ENCODE measurements around the gene TWF1. TPM values are rescaled to one million over a fixed set of nuclear protein-coding genes. Genes with fewer than 3 reads are reported as not detected.

The TWF1 gene
- total RNA-seq, 1 donor from 2014 or later = 99.3 TPM

DNA sequence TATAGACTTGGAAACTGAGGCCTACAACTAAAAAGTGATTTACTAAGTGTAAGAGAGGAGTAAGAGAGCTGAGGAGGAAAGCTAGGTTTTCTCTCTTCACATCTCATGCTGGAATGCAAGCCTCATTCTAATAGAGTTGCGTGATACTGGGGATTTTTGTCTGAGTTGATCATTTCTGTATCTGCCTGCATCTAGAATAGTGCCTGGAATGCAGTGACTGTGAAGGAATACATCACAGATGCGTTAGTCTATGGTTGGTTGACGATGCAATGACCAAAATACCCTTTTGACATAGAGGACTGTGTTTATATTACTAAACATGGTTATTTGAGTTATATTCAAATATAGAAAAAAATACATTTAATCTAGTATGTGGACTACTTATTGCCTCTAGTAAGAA lies 20.6 kb upstream of the TWF1 start:
- DNase-seq (ENCODE audit: low read depth) = peak; percentile 77
- H3K4me3 ChIP-seq (ENCODE audit: low read depth, low read length) = no peak overlapping the region
- TF ChIP-seq, protein P1, sequence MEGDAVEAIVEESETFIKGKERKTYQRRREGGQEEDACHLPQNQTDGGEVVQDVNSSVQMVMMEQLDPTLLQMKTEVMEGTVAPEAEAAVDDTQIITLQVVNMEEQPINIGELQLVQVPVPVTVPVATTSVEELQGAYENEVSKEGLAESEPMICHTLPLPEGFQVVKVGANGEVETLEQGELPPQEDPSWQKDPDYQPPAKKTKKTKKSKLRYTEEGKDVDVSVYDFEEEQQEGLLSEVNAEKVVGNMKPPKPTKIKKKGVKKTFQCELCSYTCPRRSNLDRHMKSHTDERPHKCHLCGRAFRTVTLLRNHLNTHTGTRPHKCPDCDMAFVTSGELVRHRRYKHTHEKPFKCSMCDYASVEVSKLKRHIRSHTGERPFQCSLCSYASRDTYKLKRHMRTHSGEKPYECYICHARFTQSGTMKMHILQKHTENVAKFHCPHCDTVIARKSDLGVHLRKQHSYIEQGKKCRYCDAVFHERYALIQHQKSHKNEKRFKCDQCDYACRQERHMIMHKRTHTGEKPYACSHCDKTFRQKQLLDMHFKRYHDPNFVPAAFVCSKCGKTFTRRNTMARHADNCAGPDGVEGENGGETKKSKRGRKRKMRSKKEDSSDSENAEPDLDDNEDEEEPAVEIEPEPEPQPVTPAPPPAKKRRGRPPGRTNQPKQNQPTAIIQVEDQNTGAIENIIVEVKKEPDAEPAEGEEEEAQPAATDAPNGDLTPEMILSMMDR (conservative IDR thresholded peaks at IDR 0.05; ENCODE audit: low read depth, low read length) = no peak

DNA sequence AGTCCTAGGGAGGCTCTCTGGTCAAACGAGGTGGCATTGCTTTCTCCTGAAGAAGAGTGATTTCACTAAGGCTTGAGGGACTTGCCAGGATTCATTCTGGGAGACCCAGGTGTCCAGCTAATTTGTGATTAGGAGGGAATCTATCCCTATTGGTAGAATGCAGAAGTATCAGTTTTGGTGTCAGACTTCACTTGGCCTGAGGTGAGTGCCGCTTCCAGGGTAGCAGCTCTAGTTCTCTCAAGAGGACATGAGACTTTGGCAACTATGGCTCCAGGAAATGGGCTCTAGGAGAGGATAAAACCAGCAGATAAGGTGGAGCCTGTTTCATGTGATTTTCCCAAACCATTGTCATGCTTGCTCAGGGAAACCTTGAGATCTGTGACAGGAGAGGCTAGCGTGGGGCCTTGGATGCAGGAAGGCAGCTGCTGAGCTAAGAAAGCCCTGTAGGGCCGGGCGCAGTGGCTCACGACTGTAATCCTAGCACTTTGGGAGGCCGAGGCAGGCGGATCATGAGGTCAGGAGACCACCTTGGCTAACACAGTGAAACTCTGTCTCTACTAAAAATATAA lies 18.2 kb upstream of the TWF1 start:
- no peak for DNase-seq (ENCODE audit: low read depth)
- no peak overlapping the region for H3K4me3 ChIP-seq (ENCODE audit: low read depth, low read length)
- TF ChIP-seq, protein P1 (conservative IDR thresholded peaks at IDR 0.05; ENCODE audit: low read depth, low read length) = no peak

DNA sequence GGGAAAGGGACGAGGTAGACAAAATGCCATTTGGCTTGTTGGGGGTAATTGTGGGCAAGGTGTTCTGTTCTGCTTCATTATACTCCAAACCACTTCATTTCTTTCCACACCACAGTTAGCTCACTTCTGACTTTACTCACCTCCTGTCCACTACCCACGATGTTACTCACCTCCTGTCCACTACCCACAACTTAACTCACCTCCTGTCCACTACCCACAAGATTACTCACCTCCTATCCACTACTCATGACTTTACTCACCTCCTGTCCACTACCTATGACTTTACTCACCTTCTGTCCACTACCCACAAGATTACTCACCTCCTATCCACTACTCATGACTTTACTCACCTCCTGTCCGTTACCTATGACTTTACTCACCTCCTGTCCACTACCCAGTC lies 10.1 kb upstream of the TWF1 start:
- no peak overlapping the region for H3K4me3 ChIP-seq (ENCODE audit: low read depth, low read length)
- TF ChIP-seq, protein P1 (conservative IDR thresholded peaks at IDR 0.05; ENCODE audit: low read depth, low read length) = no peak
- no peak for DNase-seq (ENCODE audit: low read depth)

DNA sequence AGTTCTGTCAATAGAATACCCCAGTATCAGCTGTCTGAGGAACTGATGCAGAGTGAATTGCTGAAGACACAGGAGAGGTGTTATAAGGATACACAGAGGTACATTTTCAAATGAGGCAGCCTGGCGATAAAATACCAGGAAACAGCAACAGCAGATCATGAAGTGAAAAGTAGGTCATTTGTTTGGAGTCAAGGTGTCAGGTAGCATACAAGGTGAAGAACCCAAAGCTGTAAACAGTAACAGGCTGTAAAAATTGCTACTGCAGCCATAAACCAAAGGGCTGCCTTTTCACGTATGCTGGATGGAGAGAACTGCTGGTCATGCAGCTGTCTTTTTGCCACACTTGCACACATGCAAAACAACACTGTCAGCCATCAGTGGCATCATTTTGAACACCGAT lies 9.3 kb upstream of the TWF1 start:
- no peak overlapping the region for H3K4me3 ChIP-seq (ENCODE audit: low read depth, low read length)
- TF ChIP-seq, protein P1 (conservative IDR thresholded peaks at IDR 0.05; ENCODE audit: low read depth, low read length) = no peak
- DNase-seq (ENCODE audit: low read depth) = no peak

DNA sequence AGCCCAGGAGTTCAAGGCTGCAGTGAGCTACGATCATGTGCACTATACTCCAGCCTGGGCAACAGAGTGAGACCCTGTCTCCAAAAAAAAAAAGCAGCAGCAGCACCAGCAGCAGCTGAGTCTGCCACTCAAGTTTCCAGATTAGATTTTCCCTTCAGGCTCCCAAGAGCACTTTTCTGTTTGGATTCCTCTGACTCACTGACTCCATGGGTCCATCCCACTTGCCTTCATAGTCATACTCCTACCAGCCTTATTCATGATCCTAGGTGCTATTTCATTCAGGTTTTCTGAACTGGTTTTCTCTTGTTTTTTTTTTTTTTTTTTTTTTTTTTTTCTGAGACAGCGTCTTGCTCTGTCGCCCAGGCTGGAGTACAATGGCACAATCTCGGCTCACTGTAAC lies 6.8 kb upstream of the TWF1 start:
- H3K4me3 ChIP-seq (ENCODE audit: low read depth, low read length) = no peak overlapping the region
- no peak for DNase-seq (ENCODE audit: low read depth)
- TF ChIP-seq, protein P1 (conservative IDR thresholded peaks at IDR 0.05; ENCODE audit: low read depth, low read length) = no peak

DNA sequence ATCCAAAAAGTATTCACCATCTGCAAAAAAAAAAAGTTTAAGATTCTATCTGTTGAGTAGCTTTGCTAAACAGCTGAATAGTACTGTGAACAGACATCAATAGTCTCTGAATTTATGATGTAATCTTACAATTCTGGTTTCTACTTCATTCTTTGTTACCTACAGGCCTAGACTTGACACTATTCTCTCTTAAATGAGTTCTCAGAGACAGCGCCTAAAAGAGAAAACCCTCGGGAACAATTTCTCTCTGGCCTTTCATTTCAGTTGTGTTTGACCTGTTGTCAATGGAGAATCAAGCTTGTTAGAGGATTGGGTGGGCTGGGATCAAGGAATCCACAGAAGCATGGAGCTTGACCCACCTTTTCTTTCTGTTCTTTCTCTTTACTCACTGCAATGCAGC lies 5.9 kb upstream of the TWF1 start:
- TF ChIP-seq, protein P1 (conservative IDR thresholded peaks at IDR 0.05; ENCODE audit: low read depth, low read length) = no peak
- H3K4me3 ChIP-seq (ENCODE audit: low read depth, low read length) = no peak overlapping the region
- DNase-seq (ENCODE audit: low read depth) = no peak

DNA sequence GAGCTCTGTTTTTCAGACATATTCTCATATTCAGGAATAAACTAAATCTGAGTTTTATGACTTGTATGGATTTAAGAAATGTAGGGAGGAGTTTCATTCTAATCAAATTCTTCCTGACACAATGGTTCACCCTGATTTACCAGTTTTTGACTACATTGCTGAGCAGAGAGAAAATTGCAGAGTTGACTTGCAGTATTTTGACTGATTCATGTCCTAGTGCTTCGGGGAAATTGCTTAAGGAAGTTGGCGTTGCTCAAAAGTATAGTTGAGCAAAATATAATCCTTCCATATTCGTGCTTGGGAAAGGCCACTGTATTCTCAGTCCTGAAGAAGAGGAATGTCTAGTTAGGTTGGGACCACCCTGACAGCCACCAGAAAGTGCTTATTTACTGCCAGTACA lies 1.3 kb upstream of the TWF1 start:
- no peak overlapping the region for H3K4me3 ChIP-seq (ENCODE audit: low read depth, low read length)
- DNase-seq (ENCODE audit: low read depth) = no peak
- TF ChIP-seq, protein P1 (conservative IDR thresholded peaks at IDR 0.05; ENCODE audit: low read depth, low read length) = no peak
